NCI-H2081 treated with DMSO at 0.1 percent for 48 hours (cell line): ENCODE results near the gene AGPS.
"Not testable (repeated sequence)": the region's sequence is repeated elsewhere in the genome, so short reads cannot be mapped to it uniquely, and the experiment has no call there.

Experiments used
- DNase-seq: peaks from one replicate; lab custom pipeline; 2025; lab: John Stamatoyannopoulos, UW

Gene AGPS

DNA sequence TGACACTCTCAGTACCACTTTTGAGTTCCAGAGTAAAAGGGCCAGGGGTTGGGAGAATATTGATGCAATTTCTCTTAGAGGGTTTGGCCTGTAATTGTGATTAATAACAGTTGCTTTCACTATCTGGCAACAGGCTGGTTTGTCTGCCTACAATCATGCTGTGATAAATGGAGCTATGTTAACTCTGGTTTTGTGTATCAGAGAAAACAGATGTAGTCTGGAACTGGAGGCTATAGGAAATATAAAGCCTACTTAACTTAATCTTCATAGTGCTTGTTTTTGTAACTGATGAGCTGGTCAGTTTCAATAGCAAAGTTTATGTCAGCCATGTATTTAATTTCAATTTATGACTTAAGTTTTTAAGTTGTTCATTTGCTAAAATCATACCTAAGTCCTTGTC is 138.0 kb downstream of the AGPS start:
- DNase-seq: peak; percentile 87

DNA sequence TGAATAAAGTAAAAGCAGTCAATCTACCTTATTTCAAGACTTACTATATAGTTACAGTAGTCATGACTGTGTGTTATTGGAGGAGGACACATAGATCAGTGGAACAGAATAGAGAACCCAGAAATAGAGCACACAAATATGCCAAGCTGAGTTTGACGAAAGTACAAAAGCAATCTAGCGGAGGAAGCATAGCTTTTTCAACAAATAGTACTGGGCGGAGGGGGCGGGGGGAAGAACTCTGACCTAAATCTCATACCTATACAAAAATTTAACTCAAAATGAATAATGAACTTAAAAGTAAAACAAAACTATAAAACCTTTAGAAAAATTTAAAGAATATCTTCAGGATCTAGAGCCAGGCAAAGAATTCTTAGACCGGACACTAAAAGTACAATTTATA is 139.1 kb downstream of the AGPS start:
- no peak for DNase-seq

DNA sequence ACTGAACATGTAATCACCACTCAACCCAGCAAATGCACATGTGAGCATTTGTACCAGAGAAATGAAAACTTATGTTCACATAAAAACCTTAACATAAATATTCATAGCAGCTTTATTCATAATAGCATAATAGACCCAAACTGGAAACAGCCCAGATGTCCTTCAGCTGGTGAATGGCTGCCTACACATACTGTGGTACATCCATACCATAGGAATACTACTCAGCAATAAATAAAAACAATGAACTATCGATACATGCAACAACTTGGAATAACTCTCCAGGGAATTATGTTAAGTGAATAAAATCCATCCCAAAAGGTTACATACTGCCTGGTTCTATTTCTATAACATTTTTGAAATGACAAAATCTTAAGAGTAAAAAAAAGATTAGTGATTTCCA is 140.0 kb downstream of the AGPS start:
- no peak for DNase-seq

DNA sequence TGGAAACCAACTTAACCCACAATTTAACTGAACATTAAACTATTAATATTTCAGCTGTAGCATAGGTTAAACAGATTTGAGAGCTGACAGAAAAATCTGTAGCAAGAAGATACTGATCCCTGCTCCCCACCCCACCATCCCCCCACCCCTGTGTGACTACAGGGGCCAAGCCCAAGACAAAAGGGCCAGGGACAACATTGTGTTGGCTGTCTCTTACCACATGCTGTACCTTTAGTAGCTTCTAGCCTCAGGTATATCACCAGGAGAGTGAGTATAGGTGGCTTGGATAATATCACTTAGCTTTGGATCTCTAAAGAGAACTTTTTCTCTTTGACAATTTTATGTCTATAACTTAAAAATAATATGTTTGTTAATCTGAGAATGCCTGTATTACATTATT is 140.7 kb downstream of the AGPS start:
- DNase-seq: no peak

DNA sequence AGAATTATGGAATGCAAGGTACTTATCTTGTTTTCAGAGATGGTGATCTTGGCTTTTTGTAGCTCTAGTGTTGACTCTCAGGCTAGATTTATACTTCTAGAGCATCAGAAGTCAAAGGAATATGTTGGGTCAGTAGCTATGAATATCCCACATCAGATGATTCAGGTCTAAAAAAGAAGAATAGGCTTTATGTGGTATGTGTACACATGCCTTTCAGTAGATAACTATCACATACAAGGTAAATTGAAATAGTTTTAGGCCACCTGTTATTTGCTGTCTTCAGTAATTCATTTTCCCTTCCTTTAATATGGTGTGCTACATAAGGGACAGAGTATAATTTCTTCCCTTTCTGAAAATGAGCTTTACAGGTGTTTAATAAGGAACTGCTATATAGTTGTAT is 142.4 kb downstream of the AGPS start:
- DNase-seq: no peak

DNA sequence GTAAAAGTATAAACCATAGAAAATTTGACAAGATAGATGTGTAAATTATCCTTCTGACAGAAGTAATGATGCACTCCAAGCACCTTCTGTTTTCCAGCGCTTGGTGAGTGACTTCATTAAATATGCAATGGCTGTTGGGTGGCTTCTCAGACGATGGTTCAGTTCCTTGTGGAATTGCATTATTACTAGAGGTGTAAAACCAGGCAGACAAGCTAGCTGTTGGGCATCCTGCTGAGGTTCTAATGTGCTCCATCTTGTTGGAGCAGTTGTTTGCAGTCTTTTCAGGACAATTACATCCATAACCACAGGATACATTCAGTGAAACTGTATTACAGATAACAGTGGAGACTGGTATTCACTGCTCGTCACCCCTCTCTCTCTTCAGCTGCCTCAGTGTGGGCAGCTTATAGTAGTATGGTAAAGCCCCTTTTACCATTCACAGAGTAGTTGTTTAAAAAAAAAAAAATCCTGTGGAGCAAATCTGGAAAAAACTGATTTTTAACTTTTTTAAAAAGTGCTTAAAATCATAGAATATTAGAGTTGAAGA is 143.5 kb downstream of the AGPS start:
- peak; percentile 76 for DNase-seq

DNA sequence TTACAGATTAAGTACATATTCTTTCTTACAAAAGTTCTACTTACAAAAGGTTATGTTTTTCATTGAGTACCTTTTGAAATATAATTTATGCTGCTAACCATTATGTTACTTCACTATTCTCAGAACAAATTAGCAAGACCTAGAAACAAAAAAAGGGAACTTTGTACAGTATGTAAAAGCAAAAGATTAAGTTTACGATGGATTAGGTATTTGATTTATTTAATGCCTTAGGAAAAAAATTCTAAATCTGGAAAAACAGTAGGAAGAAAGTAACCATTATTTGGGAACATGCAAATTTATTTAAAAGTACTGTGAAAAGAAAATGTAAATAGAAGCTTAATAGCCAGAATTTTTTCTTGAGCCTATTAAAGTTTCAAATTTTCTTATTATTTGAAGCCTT is 144.6 kb downstream of the AGPS start:
- no peak for DNase-seq

DNA sequence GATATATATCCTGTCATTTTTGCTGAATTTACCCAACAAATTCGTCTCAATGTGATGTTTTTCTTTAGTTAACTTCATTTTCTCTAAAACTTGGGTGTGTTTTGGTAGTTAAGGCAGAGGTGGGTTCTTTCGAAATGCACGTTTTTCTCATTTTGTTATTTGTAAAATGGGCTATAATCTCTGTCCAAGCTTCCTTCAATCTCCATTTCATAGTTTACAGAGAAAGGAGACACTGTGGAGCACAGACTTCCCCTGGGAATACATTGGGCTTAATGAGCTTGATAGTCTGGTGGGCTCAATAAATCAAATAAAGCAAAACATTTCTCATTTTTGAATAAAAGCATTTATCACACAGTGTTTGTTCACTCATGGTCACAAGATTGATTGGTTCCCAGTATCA is 145.1 kb downstream of the AGPS start:
- DNase-seq: no peak

DNA sequence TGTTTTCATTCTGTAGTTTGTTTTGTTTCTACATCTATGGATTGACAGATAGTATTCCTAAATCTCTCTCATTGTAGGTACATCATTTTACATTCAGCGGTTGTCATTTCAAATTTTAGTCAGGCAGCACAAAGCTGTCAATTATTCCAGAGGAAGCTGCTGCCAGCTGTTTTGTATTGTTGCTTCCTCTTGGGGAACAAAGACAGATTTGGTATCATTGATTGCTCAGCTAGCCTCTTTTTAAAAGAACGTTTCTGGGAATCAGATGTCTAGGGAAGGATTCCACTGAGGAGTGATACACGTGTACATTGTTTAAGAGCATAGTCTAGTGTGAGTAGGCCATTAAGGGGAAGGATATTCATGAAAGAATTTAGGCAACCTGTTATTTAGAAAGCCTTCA is 145.8 kb downstream of the AGPS start:
- DNase-seq: no peak

DNA sequence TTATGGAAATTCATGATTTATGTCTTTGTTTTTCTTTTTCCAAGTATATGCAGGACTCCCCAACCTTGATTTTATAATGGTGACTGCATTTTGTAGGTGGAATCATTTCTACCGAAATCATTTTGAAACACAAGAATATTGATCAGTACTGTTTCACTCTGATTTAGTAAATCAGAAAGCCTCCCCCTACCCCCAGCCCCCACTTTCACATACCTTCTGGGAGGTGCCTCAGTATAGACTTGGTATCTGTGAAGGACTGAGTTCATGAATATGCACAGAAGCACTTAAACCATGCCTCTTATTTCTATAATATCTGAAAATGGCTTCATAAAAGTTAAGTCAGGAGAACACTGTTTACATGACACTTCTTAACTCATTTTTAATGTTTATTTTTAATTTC is 147.7 kb downstream of the AGPS start:
- DNase-seq: no peak

DNA sequence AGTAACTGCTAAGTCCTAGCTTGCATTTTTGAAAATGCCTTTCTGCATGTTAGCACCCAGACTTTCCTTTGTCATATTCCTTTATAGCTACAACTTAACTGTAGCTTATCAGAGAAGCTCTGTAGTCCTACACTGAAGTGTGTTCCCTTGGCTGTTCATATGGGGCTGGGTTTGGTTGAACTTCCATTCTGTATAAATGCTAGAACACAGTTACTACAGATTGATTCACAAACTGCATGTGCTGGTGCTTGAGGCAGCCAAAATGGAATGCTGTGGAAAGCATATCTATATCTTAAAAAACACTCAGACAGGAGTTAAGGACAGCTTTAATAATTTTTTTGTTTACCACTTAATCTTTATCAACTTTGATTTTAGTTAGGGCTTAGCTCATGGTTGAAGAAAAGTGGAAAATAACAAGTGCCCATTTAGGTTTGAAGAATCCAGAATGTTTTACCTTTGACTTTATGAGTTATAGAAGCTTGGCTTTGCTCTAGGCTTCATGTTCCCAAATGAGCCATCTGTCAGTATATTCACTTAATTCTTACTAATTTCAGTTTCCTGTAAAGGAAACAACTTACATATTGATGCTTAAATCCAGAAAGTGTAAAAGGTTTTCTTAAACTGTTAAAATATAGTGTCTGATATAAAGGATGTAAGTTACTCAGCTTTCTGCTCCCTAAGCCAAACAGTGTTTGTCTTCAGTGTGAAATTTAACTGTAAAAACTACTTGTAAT is 148.9 kb downstream of the AGPS start:
- DNase-seq: no peak

DNA sequence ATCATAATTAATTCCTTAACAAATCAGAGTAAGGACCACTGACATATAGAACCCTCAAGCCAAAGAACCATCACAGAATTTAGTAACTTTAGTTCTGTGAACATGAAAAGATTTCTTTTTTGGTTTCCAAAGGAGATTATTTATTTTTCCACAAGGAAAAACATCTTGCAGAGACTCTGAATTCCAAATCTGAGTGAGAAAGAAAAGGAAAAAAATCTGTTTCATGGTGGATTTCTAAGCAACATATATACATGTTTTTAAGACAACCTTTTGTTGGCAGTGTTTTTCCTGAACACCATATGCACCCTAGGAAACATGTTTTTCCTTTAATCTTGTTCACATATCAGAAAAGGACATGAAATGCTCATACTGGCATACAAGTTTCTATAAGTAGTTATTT is 149.8 kb downstream of the AGPS start:
- DNase-seq: no peak

DNA sequence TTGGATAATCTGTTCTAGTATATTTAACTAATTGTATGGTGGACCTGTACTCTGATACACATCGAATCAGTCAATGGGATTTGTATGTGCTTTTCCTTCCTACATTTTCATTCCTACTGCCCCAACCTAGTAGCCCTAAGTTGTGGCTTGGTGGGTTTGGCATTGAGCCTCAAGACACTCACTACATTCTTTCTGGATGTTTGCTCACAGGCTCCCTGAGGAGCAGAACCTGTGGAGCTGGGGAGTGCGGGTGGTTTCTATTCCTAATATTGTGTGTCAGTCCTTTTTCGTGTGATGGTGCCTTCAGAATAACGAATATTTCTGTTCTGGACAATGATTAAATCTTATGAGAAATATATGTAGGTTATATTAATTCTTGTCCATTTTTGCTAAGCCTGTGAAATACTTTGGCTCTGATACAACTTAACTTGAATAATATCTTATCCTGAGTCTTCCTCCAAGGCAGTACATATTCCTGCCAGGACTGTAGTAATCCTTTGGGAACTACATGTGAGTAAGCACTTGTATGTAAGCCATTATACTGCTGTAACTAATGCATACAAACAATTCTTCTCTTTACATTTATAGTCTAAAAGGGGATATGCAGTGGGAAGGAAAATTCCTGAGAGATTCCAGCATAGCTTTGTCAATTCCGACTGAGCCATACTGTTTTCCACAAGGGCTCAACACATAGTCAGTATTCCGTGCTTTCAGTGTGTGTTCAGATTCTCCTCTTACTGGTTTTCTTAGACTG is 150.6 kb downstream of the AGPS start:
- no peak for DNase-seq

DNA sequence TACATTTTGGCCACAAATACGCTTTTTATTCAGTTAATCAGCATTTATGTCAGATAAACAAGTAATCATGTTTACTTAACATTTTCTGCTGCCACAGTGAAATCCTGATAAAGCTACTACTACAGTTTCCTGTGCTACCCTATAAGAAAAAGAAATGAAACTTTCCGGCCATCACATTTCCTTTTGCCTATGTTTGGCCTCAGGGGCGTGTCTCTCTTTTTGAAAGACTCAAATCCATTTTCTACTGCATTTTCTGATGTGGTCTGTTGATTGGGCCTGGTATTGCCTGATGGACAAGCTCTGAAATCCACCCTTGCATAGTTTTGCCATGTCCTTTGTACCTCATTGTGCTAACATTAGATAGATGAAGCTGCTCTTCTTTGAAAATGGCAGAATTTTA is 152.6 kb downstream of the AGPS start:
- no peak for DNase-seq

DNA sequence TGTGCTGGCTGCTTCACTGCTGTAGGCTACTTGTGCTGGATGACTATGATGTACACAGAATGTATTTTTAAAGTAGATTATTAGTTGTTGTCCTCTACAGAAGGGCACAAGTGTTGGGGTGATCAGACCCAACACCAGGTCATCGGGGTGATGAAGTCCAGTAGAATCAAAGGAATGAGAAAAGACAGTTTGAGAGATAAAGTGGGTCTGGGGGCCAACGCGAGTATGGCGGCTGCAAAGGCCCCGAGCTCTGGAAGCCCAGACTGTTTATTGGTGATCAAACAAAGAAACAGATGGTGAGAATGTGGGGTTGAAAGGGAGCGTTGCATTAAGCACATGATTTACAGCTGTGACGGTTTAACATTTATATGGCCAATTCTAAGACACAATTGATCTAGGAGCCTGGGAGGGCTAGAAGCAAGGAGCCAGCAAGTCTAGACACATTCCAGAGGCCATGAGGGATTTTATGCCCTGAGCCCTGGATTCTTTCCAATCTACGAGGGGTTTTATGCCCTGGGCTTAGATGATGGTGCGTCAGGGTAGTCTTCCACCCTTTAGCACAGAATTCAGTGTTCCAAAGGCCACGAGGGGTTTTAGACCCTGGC is 153.5 kb downstream of the AGPS start:
- DNase-seq: no peak

DNA sequence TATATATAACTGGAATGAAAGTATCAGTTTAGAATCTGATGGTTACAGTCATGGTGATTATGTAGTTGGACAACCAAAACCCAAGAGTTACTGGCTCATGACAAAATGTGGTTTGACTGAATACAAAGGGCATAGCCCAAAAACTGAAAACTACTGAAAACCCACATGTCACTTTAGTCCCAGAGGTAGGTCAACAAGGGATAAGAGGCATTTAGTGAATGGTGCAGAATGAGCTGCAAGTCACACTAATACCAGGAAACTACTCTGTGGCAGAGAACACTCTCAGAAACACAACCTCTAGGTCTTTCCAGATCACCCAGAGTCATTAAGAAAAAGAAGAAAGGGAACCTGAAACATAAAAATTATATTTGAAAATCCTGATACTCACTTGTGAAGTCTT is 154.5 kb downstream of the AGPS start:
- DNase-seq: no peak

DNA sequence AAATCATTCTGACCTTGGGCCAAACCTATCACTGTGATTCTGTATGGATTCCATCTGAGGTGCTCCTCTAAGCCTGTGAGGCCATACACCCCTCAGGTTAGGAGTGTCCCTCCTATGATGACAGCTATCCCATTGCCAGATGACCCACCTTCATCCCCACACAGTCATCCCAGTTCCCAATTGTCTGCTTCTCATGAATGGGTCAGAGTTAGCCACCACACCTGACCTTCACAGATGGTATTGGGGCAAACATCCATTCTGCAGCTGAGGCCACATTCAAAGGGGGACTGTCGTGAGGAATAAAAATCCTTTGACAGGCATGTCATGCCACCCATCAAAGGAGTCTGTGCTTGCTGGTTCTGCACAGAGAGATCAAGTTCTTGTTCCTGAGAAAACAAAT is 155.2 kb downstream of the AGPS start:
- DNase-seq: no peak

DNA sequence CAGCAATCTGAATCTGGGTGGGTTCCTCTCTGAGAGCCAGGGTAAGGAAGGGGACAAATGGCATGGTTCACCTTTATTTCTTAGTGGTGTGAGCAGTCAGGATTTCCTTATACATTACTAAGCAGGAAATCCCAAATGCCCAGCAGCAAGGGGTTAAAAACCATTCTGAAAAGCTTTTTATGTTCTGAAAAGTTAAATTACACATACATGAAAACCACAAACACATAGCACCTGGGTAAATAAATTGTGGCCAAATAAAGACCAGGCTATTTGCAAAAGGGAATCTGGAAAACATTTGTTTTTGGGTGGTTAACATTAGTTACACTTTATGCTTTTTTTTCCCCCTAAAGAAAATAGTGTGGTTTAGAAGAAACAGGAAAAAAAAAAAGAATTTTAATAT is 156.1 kb downstream of the AGPS start:
- DNase-seq: no peak

DNA sequence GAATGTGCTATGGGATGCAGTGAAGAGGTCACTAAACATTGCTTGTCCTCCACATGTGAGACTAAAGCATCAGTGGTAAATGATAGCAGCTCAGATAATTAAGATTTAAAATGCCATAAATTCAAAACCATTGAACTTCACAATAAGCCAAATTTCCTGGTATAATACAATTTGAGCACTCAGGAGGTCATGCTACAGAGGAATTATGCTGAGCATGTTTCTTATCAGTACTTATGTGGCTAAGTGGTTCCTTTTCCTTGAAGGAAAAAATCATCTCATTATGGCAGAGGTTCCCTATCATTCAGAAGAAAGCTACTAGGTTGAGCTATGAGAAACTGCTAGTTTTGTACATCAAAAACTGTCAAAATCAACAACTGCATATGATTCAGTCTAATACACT is 156.6 kb downstream of the AGPS start:
- no peak for DNase-seq

DNA sequence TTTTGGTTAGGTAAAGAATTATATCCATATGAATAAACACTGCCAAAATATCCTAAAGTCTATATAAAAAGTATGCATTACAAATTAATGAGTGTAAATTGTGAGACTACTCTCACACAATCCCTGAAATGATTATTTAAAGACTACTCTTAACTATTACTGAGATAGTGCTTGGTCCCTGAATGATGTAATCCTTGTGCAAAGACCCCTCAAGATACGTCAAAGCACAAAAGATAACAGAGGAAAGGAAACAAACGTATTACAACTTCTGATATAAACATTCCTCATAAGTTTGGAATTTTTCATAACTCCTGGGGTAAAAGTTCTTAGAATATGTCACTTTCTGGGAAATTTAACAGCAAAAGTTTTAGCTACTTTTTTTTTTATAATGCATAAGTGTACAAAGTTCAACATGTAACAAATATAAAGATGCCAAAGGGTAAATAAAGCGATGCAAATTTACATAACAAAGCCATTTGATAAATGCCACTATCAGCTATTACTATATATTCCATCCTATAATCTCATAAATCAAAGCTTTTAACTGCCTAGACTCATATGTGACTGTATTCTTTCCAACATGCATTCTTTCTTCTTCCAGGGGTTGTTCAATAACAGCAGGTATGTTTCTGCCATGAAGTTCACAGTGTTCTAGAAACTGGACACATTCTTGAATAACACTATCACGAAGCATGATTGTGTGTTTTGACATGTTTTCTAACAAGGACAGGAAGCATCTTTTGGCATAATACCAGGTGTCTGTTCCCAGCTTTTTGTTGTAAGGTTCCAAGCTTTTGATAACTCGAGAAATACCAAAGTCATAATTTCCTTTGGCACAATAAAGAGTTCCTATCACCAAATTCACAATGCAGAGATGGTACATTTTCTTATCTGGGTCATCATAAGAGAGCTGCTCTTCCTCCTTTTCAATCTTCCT is 158.0 kb downstream of the AGPS start:
- no peak for DNase-seq

DNA sequence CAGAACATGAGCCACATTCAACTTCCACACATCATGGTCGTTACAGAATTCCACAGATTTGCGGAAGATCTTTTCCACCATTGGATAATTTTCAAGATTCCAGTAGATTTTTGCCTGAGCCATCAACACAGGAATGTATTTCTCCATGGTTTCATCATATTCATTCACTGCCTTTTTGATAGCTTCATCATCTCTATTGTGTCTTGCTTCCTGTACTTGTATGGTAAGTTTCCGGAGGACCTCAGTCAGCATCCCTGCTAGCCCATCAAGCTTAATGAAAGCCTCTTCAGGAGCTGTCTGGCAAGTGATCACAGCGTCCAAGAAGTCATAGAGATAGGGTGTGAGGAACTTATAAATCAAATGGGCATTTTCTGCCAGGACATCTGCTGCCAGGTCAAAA is 158.8 kb downstream of the AGPS start:
- DNase-seq: not testable (repeated sequence)

DNA sequence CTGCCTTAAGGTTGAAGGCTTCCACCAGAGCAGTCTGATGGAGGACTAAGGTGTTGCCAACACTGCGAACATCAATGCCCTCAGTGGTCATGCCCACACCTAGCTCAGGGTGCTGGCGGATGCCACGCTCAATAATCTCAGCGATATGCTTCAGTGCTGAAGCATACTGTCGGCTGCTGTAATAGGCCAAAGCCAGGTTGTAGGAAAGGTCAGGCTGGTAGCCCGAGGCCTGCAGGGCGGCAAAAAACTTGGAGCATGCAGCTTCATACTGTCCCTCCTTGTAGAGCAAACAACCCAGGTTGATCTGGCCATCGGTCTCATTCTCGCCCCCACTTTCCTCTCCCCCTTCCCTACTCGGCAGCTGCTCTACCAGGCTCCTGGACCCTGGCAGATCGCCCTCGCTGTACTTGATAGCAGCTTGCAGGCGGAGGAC is 159.4 kb downstream of the AGPS start:
- DNase-seq: peak; percentile 24
